GM23248 (cell line): Measurements from ENCODE around the gene COLEC11. TPM values are rescaled to one million over a fixed set of nuclear protein-coding genes. Genes with fewer than 3 reads are reported as not detected.

ENCODE experiments used
- DNase-seq: peaks from one replicate; pipeline ENCODE4 v3.0.0-alpha.2; 2015
- H2AFZ ChIP-seq: fragments of 200-600 bp; sonication (generic); 2 replicates; pipeline ENCODE4 v1.6.1; 2016; ENCODE audit warnings: antibody characterized with exemption
- H3F3A ChIP-seq: fragments of 200-600 bp; sonication (generic); 2 replicates; pipeline ENCODE4 v1.6.1; 2016; ENCODE audit warnings: mild to moderate bottlenecking, antibody characterized with exemption, mixed run types; ENCODE audit not compliant: insufficient read depth
- H3K27ac ChIP-seq: fragments of 200-600 bp; sonication (generic); 2 replicates; pipeline ENCODE4 v1.5.1; 2016; ENCODE audit warnings: mild to moderate bottlenecking
- H3K27me3 ChIP-seq: fragments of 200-600 bp; sonication (generic); replicated peaks from 2 replicates; pipeline ENCODE4 v1.6.1; 2016; ENCODE audit warnings: mild to moderate bottlenecking; ENCODE audit not compliant: insufficient read depth
- H3K36me3 ChIP-seq: fragments of 200-600 bp; sonication (generic); 2 replicates; pipeline ENCODE4 v1.6.1; 2016; ENCODE audit warnings: low read depth, mild to moderate bottlenecking
- H3K4me1 ChIP-seq: fragments of 200-600 bp; sonication (generic); 2 replicates; pipeline ENCODE4 v1.6.1; 2016; ENCODE audit warnings: mild to moderate bottlenecking; ENCODE audit not compliant: insufficient read depth
- H3K4me2 ChIP-seq: fragments of 200-600 bp; sonication (generic); one replicate; pipeline ENCODE4 v1.6.1; 2016; ENCODE audit warnings: mild to moderate bottlenecking; ENCODE audit not compliant: unreplicated experiment
- H3K4me3 ChIP-seq: fragments of 200-600 bp; sonication (generic); 2 replicates; pipeline ENCODE4 v1.5.1; 2016; ENCODE audit warnings: mild to moderate bottlenecking
- H3K79me2 ChIP-seq: fragments of 200-600 bp; sonication (generic); 2 replicates; pipeline ENCODE4 v1.6.1; 2016; ENCODE audit warnings: mild to moderate bottlenecking; ENCODE audit not compliant: insufficient read depth
- H3K9ac ChIP-seq: fragments of 200-600 bp; sonication (generic); 2 replicates; pipeline ENCODE4 v1.6.1; 2016; ENCODE audit warnings: mild to moderate bottlenecking
- H3K9me2 ChIP-seq: fragments of 200-600 bp; sonication (generic); 2 replicates; pipeline ENCODE4 v1.6.1; 2016; ENCODE audit warnings: mixed run types, mild to moderate bottlenecking, moderate library complexity; ENCODE audit not compliant: insufficient read depth
- H3K9me3 ChIP-seq: fragments of 200-600 bp; sonication (generic); one replicate; pipeline ENCODE4 v1.6.1; 2017; ENCODE audit warnings: low read depth
- H4K20me1 ChIP-seq: fragments of 200-600 bp; sonication (generic); 2 replicates; pipeline ENCODE4 v1.6.0; 2016; ENCODE audit not compliant: insufficient read depth
- EZH2 ChIP-seq: fragments of 200-600 bp; sonication (generic); IDR thresholded peaks from 2 replicates; pipeline ENCODE4 v1.6.1; 2018; ENCODE audit warnings: antibody characterized with exemption, mild to moderate bottlenecking; ENCODE audit not compliant: insufficient read depth, poor library complexity, severe bottlenecking
- EZH2phosphoT487 ChIP-seq: fragments of 200-600 bp; sonication (generic); IDR thresholded peaks from 2 replicates; pipeline ENCODE4 v1.6.1; 2018; ENCODE audit warnings: antibody characterized with exemption, moderate library complexity, mild to moderate bottlenecking, low read depth; ENCODE audit not compliant: insufficient read depth
- WGBS, 2 experiments: methylation state at CpG; one replicate each; pipeline ENCODE4 v1.1.6; 2015 to 2017; ENCODE audit warnings: low lambda C conversion rate in 2 of 2, low coverage in 1 of 2; ENCODE audit errors: missing lambda C conversion rate in 2 of 2; 5-methylcytosine and 5-hydroxymethylcytosine counted together
- in situ Hi-C: fragments of 300-500 bp; cut with MboI; formaldehyde crosslinking; loops from 2 replicates; pipeline ENCODE4 v1.15.0; 2020
- polyA plus RNA-seq: library from polyadenylated mRNA; unstranded; fragments of >200 nt; fragmentation: Nextera tagmentation; extraction: Ambion mirVana; gene quantifications from 2 replicates; pipeline ENCODE4 v1.2.1, GENCODE V29; 2016
- total RNA-seq: library from RNA; depleted of rRNA; stranded (reverse); fragments of >200 nt; shearing (Covaris generic); gene quantifications from 2 replicates; pipeline ENCODE4 v1.2.3, GENCODE V29; 2014

Gene COLEC11
- total and polyA plus RNA-seq, 2 experiments from 2014 or later: not detected

DNA sequence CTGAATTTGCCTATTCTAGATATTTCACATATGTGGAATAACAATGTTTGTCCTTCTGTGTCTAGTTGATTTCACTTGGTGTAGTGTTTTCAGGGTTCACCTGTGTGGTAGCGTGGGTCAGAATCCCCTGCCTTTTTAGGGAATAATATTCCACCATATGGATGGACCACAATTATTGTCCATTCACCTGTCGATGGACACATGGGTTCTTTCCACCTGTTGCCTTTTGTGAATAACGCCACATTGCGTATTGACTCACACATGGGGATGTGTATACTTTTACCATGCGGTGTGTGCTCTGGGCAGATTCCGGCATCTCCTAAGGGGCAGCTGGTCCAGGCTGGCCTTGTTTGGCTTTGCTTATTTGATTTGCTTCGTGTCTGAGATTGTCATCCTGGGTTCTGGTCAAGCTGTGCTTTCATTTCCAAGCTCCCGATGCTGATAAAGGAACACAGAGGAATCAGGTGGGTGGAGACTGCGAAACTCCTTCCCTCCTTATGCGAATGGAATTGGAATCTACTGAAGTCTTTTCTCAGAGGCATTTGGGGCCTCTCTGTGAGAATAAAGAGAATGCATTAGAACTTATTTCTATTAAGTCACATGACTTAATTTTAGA is 44.2 kb downstream of the COLEC11 start:
- no peak for DNase-seq
- H4K20me1 ChIP-seq: no peaks in the 10 kb centered on the region
- peaks cover 17% of the 10 kb centered on the region; the same call in 1 of the 2 replicates for H3K27me3 ChIP-seq
- no peaks in the 10 kb centered on the region for H3K9me3 ChIP-seq
- H3K4me3 ChIP-seq: no peak overlapping the region
- H3K4me2 ChIP-seq: no peak overlapping the region
- in situ Hi-C loops: no loop called here
- TF ChIP-seq EZH2phosphoT487: no peak
- no peak for TF ChIP-seq EZH2
- H2AFZ ChIP-seq: no peak overlapping the region
- H3F3A ChIP-seq: no peaks in the 10 kb centered on the region
- H3K27ac ChIP-seq: no peak overlapping the region
- H3K9ac ChIP-seq: no peak overlapping the region
- H3K36me3 ChIP-seq: no peaks in the 10 kb centered on the region
- 76 to 81% methylated on average over 10 of the region's 10 CpGs for WGBS, 2 experiments
- no peaks in the 10 kb centered on the region for H3K4me1 ChIP-seq
- no peaks in the 10 kb centered on the region for H3K79me2 ChIP-seq
- H3K9me2 ChIP-seq: no peaks in the 10 kb centered on the region

DNA sequence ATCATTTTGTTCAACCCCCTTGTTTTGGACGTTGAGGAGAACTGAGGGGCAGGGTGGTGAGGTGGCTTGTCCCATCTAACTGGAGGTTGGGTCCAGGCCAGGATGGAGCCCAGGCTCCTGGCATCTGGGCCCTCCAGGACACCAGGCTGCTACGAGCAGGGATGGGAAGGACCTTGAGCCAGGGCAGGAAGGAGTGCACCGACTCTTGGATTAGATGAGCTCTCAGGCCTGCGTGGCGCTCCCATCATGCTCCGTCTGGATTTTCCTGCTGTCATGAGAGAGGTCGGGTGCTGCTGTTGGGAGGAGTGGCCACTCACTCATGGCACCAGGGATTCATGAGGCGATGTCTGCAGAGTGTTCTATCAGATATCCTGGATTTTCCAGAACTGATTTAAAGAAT is 44.7 kb downstream of the COLEC11 start:
- no peak for DNase-seq
- no peak for TF ChIP-seq EZH2
- TF ChIP-seq EZH2phosphoT487: no peak

DNA sequence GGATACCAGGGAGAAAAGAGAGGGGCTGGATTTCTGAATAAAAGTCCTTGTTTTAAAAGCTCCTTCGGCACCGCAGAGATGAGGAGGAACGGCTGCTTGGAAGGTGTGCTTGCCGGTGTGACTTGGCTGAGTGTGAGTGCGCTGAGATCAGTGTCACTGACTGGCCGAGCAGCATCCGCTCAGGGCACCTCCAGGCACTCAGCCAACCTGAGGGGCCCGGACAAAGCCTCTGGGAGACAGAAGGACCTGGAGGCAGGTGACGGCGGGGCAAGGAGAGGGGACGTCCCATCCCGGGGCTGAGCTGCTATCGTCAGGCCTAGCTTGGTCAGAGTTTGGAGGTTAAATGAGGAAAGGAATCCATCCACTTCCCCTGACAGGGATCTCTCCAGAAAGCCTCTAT is 46.3 kb downstream of the COLEC11 start:
- no peak for TF ChIP-seq EZH2
- TF ChIP-seq EZH2phosphoT487: no peak
- H3K79me2 ChIP-seq: no peaks in the 10 kb centered on the region
- no peaks in the 10 kb centered on the region for H3F3A ChIP-seq
- H2AFZ ChIP-seq: no peak overlapping the region
- no peaks in the 10 kb centered on the region for H3K36me3 ChIP-seq
- 69 to 73% methylated on average over 13 of the region's 13 CpGs for WGBS, 2 experiments
- no peaks in the 10 kb centered on the region for H3K9me2 ChIP-seq
- no peak overlapping the region for H3K27ac ChIP-seq
- H3K27me3 ChIP-seq: peaks cover 15% of the 10 kb centered on the region; the same call in 1 of the 2 replicates
- in situ Hi-C loops: no loop called here
- no peak overlapping the region for H3K4me2 ChIP-seq
- H3K4me3 ChIP-seq: no peak overlapping the region
- H4K20me1 ChIP-seq: no peaks in the 10 kb centered on the region
- H3K4me1 ChIP-seq: no peaks in the 10 kb centered on the region
- H3K9me3 ChIP-seq: no peaks in the 10 kb centered on the region
- no peak for DNase-seq
- H3K9ac ChIP-seq: no peak overlapping the region

More for the DNA sequence above, 44.7 kb downstream of the COLEC11 start:
- Histone ChIP-seq H3K9me2 (no peaks in the 10 kb centered on the region), H3K79me2 (no peaks in the 10 kb centered on the region), H4K20me1 (no peaks in the 10 kb centered on the region), H3K4me2 (no peak overlapping the region), H3K27me3 (peaks cover 17% of the 10 kb centered on the region; the same call in 1 of the 2 replicates), H2AFZ (no peak overlapping the region), H3K4me3 (no peak overlapping the region), H3K9ac (no peak overlapping the region), H3F3A (no peaks in the 10 kb centered on the region), H3K9me3 (no peaks in the 10 kb centered on the region), H3K36me3 (no peaks in the 10 kb centered on the region), H3K27ac (no peak overlapping the region), H3K4me1 (no peaks in the 10 kb centered on the region)
- in situ Hi-C loops: no loop called here
- 67 to 69% methylated on average over 8 of the region's 8 CpGs for WGBS, 2 experiments

DNA sequence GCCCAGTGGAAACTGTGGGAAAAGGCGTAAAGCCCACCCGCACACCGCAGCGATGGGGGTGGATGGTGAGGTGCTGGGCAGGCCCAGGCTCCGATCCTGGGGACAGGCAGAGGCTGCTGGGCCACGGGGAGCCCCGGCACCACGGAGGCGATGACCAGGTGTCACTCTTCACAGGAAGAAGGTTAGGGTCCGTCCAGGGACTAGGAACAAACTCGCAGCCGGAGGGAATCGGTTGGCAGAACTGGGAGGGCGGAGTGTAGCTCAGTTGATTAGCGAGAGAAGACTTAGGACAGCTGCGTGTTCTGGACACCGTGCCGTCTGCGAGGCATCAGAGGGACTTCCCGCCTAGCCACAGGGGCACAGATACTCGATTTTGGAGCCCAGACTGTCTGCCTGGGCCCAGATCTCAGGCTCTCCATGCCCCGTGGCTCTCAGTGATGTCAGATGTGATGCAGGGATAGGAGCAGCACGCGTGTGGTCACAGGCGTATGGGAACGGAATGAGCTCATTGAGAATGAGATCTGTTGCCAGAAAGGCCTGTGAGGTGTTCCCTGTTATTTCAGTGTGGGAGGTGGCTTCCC is 47.0 kb downstream of the COLEC11 start:
- Histone ChIP-seq H3K4me3 (no peak overlapping the region), H3K4me1 (no peaks in the 10 kb centered on the region), H3K9ac (peak overlapping the region; percentile 34; the same call in 1 of the 2 replicates), H3K9me3 (no peaks in the 10 kb centered on the region), H3K27ac (no peak overlapping the region), H3F3A (no peaks in the 10 kb centered on the region), H2AFZ (peak overlapping the region; percentile 40; the same call in 1 of the 2 replicates), H3K4me2 (no peak overlapping the region), H3K27me3 (peaks cover 8% of the 10 kb centered on the region; the same call in 1 of the 2 replicates), H3K79me2 (no peaks in the 10 kb centered on the region), H3K9me2 (no peaks in the 10 kb centered on the region), H4K20me1 (no peaks in the 10 kb centered on the region), H3K36me3 (no peaks in the 10 kb centered on the region)
- TF ChIP-seq EZH2phosphoT487: no peak
- no peak for TF ChIP-seq EZH2
- in situ Hi-C loops: no loop called here
- WGBS, 2 experiments: 36 to 45% methylated on average over 26 of the region's 26 CpGs
- peak; percentile 76 for DNase-seq
